Stimulated activated effector memory CD8-positive, alpha-beta T cell treated with anti-CD3 and anti-CD28 coated beads, Interleukin-12 subunit alpha, Interleukin-12 subunit beta, amount 100 ng/mL, for 72 hours (primary cell): ENCODE measurements around the gene DMRT1.

Source experiments
- ATAC-seq: fragments of 150-1000 bp; cut with Tn5 transposase; 2 replicates; pipeline ENCODE4 v1.10.0; 2021
- DNase-seq, 2 donors: peaks; one replicate each; pipeline ENCODE4 v3.0.0; 2021 to 2022; ENCODE audit warnings: low spot score in 2 of 2
- H3K27ac Mint-ChIP-seq: one replicate; pipeline ENCODE4 v1.8.0; 2022; ENCODE audit warnings: mild to moderate bottlenecking, mixed read lengths
- H3K36me3 Mint-ChIP-seq: one replicate; pipeline ENCODE4 v1.8.0; 2022; ENCODE audit warnings: mild to moderate bottlenecking, mixed read lengths
- H3K4me1 Mint-ChIP-seq: one replicate; pipeline ENCODE4 v1.8.0; 2022; ENCODE audit warnings: mixed read lengths
- H3K4me3 Mint-ChIP-seq: one replicate; pipeline ENCODE4 v1.8.0; 2022; ENCODE audit warnings: mild to moderate bottlenecking, mixed read lengths
- H3K9me3 Mint-ChIP-seq: one replicate; pipeline ENCODE4 v1.8.0; 2022; ENCODE audit warnings: mixed read lengths

The DMRT1 gene

GRCh38 chr9:1009101-1009707 lies 167.7 kb downstream of the DMRT1 start:
- no peak overlapping the region for H3K27ac Mint-ChIP-seq
- peak; percentile 93 for ATAC-seq
- DNase-seq: peak; percentile 74 to 89
- no peaks in the 10 kb centered on the region for H3K9me3 Mint-ChIP-seq
- H3K4me1 Mint-ChIP-seq: peaks cover 11% of the 10 kb centered on the region
- no peaks in the 10 kb centered on the region for H3K36me3 Mint-ChIP-seq
- H3K4me3 Mint-ChIP-seq: no peak overlapping the region

GRCh38 chr9:1013021-1013420 lies 171.5 kb downstream of the DMRT1 start:
- peaks cover 11% of the 10 kb centered on the region for H3K4me1 Mint-ChIP-seq
- H3K27ac Mint-ChIP-seq: no peak overlapping the region
- H3K4me3 Mint-ChIP-seq: no peak overlapping the region
- no peaks in the 10 kb centered on the region for H3K9me3 Mint-ChIP-seq
- no peak for ATAC-seq
- no peak for DNase-seq
- no peaks in the 10 kb centered on the region for H3K36me3 Mint-ChIP-seq

GRCh38 chr9:1014225-1014624 lies 172.7 kb downstream of the DMRT1 start:
- Mint-ChIP-seq H3K9me3 (no peaks in the 10 kb centered on the region), H3K4me3 (no peak overlapping the region), H3K36me3 (no peaks in the 10 kb centered on the region), H3K4me1 (peaks cover 3% of the 10 kb centered on the region), H3K27ac (no peak overlapping the region)
- ATAC-seq (no peak), DNase-seq (no peak)

DNA sequence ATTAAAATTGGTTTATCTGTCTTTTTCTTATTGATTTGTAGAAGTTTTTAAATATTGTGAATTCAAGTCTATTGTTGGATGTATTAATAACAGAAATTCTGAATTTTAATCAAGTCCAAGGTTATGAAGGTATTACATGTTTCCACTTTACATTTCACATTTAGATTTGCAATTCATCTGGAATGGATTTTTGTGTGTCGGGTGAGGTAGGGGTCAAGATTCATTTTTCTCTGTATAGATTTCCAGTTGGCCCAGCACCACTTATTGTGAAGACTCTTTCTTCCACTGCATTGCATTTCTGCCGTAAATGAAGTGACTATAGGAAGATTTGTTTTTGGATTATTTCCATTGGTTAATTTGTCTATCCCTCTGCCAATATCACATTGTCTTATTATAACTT lies 173.1 kb downstream of the DMRT1 start:
- Mint-ChIP-seq H3K4me1 (no peaks in the 10 kb centered on the region), H3K4me3 (no peak overlapping the region), H3K27ac (no peak overlapping the region), H3K9me3 (no peaks in the 10 kb centered on the region), H3K36me3 (no peaks in the 10 kb centered on the region)
- ATAC-seq (no peak), DNase-seq (no peak)

GRCh38 chr9:1018121-1018520 lies 176.6 kb downstream of the DMRT1 start:
- H3K4me3 Mint-ChIP-seq: no peak overlapping the region
- no peak overlapping the region for H3K27ac Mint-ChIP-seq
- DNase-seq (no peak), ATAC-seq (no peak)
- H3K36me3 Mint-ChIP-seq: no peaks in the 10 kb centered on the region
- H3K9me3 Mint-ChIP-seq: no peaks in the 10 kb centered on the region
- H3K4me1 Mint-ChIP-seq: no peaks in the 10 kb centered on the region
